ENCODE measurements around the gene WDR59. TPM values are rescaled to one million over a fixed set of nuclear protein-coding genes. Genes with fewer than 3 reads are reported as not detected.
"Not testable (repeated sequence)": the region's sequence is repeated elsewhere in the genome, so short reads cannot be mapped to it uniquely, and the experiment has no call there.

Gene WDR59
- total RNA-seq, 1 donor from 2014 or later = 48.8 TPM

DNA sequence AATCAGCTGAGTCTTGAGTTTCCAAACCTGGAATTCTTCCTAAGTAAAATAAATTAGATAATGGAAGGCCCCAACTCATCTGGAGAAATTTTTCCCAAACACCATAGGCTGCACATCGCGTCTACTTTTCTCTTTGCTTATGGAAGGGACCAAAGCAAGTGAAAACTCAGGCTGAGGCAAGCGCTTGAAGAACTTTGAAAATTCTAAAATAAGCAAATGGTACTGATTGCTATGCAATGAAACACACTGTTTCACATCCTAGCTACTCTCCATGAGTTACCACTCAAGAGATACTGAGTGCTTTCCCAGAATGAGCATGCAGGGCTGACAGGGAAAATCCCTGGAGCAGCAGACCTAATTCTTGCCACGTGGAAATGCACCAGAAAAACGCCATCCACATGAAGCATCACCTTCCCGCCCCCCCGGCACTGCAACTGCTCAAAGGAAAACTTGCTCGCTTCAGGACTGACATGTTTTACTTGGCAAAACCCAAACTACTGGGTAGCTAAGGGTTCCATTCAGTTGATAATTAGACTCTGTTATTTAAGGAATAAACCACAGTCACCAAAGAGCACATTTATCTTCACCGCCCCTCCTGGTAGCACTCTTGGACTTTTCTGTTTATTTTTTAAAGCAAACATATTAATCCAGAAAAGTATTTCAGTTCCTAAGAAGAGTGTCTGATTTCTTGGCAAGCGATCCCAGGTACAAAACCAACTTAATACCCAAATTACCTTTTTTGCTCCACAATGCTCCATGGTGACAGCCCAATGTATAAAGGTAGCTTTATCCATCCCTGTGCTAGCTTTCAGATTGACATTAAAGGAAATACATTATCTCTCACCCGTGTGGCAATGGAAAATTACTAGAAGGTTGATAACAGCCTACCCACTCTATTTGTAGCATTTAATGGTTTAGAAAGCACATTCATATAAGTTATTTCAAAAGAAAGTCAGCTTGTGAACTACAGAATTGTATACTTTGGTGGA is 62.5 kb downstream of the WDR59 start:
- intact Hi-C loops (cut with DNase I) = no loop called here
- DNase-seq (ENCODE audit: low spot score) = no peak

GRCh38 chr16:74921051-74921450 is 63.9 kb downstream of the WDR59 start:
- intact Hi-C loops (cut with DNase I) = no loop called here
- DNase-seq (ENCODE audit: low spot score) = no peak

DNA sequence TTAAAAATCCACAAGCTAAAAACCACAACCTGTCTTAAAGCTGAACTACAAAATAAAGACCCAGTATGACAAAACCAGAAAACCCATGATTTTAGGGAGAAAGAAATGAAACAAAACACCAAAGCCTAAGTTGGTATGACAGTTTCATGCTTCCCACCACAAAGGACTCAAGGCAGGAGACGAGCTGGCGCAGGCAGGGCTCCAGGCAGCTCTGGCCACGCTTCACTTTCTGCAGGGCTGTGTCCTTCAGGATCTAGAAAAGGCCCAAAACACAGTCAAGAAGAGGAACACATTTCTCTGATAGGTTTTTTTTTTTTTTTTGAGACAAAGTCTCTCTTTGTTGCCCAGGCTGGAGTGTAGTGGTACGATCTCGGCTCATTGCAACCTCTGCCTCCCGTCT is 75.3 kb downstream of the WDR59 start:
- no peak for DNase-seq (ENCODE audit: low spot score)
- intact Hi-C loops (cut with DNase I) = no loop called here

DNA sequence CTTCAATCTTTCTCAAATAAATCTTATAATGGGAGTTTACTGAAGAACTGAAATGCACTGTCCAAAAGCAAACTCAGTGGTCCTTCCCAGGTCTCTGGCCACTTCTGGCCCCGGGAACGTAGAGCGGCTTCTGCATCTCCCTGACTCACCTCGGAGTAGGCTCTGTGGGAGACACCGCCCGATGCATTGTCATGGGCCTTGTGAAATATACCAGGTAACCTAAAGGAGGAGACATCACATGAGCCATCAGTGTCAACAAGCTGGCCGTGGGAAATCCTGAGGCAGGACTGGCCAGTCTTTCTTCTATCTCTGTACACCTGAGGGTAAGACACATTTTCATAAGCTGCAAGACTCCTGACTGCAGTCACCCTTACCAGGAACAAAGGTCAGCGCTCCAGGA is 76.2 kb downstream of the WDR59 start:
- intact Hi-C loops (cut with DNase I) = not testable (repeated sequence)

GRCh38 chr16:74903901-74904678 is 80.8 kb downstream of the WDR59 start:
- no peak for DNase-seq (ENCODE audit: low spot score)
- intact Hi-C loops (cut with DNase I) = loop anchor here (2.0 kb wide), 1 partner anchor 207 kb away; no protein-coding TSS in a partner anchor

More for the DNA sequence above, 76.2 kb downstream of the WDR59 start:
- DNase-seq (ENCODE audit: low spot score) = not testable (repeated sequence)

DNA sequence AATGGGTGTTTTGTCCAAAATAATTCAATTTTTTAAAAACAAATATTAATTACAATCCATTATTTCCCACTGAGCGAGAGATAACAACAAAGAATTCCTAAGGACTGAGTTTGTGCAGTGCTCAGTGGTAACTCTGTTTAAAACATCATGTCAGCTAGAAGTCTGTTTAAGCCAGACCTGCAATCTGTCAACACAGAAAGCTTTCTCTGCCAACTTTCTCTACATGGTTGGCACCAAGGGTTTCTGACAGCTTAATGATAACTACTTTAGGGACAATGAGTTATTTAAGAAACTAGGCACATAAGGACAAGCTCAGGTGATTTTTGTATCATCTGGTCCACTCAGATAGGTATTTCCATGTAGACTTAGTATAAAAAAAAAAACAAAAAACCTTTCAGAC is 81.8 kb downstream of the WDR59 start:
- intact Hi-C loops (cut with DNase I) = loop anchor here (2.0 kb wide), 1 partner anchor 208 kb away; no protein-coding TSS in a partner anchor
- no peak for DNase-seq (ENCODE audit: low spot score)

DNA sequence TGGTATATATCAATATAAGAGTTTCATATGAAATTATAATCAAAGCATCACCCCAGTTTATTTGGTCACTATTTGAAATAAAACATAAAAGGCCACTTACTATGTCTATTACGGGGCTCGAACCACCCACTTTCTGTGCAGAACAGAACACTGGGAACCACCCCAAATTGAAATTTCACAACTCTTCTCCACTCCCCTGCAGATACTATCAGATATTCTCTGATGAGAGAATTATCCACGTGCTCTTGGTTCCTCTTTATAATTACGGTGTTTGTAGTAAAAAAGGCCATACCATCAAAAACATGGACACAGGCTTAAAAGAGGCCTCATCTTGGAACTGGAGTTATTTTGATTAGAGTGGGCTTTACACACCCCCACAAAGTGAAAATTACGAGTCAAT is 82.8 kb downstream of the WDR59 start:
- intact Hi-C loops (cut with DNase I) = loop anchor here (2.0 kb wide), 1 partner anchor 209 kb away; no protein-coding TSS in a partner anchor
- no peak for DNase-seq (ENCODE audit: low spot score)

DNA sequence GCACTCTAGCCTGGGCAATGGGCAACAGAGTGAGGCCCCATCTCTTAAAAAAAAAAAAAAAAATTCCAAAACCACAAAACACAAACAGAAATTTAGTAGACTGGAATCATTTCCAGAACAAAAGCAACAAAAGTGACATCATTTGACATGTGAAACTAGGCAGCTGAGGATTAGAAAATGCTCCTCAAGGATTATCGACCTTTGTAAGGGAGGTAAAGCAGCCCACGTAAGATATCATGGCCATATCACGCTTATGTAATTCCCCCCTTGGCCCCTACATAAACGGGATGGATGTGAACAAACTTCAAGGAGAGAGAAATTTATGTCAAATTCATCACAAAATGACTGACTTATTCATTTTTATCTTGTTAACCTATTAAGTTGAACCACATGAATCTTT is 83.3 kb downstream of the WDR59 start:
- intact Hi-C loops (cut with DNase I) = loop anchor here (2.0 kb wide), 1 partner anchor 209 kb away; no protein-coding TSS in a partner anchor
- no peak for DNase-seq (ENCODE audit: low spot score)

- intact Hi-C loops (cut with DNase I) = loop anchor here (5.0 kb wide), 1 partner anchor 97 kb away; the partner anchor contains the start of gene ZNRF1
- DNase-seq (ENCODE audit: low spot score) = no peak
Observed at GRCh38 chr16:74899816-74900215, 85.1 kb downstream of the WDR59 start.

DNA sequence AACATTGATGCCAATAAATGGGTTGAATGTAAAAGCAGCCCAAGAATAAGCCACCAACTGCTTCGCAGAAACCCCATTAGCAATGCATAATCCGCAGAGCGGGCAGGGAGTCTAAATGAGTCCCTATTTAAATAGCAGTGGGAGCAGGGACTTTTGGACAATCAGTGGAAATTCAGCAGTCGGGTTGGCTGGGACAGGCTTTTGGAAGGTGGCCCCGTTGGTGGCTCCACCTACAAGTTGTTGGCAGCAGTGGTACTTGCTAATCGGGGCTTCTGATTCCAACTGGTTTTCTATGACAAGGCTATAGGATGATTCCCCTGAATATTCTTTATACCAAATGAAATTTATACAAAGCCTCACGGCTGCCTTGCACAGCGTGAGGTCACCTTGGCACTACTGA is 86.3 kb downstream of the WDR59 start:
- intact Hi-C loops (cut with DNase I) = loop anchor here (5.0 kb wide), 1 partner anchor 99 kb away; the partner anchor contains the start of gene ZNRF1
- no peak for DNase-seq (ENCODE audit: low spot score)

DNA sequence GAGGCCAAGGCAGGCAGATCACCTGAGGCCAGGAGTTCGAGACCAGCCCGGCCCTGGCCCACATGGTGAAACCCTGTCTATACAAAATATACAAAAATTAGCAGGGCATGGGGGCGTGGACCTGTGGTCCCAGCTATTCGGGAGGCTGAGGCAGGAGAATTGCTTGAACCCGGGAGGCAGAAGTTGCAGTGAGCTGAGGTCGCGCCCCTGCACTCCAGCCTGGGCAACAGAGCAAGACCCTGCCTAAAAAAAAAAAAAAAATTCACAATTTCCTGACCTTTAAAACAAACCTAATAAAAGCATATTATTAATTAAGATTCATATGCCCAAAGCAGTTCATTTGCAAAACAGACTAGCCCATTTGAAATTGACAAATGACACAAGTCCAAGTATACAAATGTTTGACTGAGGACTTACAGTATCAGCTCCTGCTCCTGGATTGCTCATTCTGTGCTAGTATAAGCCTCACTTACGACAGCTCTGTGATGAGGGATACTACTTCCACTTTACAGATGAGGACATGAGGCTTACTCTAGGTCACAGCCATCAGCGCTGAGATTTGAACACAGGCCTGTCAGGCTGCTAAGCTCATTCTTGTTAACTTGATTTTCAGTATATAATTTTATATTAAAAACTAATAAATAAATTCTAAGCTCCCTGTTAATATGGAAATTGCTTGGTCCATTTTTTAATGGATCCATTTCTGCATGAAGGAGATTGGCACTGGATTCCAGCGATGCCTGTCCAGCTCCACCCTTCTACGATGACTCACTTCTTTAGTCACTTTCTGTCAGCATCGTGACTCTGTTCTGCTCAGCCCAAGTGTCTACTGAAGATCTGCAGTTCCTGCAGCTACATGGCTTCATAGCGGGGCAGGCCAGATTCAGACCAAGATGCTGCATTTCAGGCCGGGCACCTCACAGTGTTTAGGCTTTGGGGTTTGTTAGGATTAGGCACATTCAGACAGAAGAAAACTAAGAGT is 88.2 kb downstream of the WDR59 start:
- DNase-seq (ENCODE audit: low spot score) = no peak
- intact Hi-C loops (cut with DNase I) = loop anchor here (5.0 kb wide), 1 partner anchor 101 kb away; the partner anchor contains the start of gene ZNRF1

DNA sequence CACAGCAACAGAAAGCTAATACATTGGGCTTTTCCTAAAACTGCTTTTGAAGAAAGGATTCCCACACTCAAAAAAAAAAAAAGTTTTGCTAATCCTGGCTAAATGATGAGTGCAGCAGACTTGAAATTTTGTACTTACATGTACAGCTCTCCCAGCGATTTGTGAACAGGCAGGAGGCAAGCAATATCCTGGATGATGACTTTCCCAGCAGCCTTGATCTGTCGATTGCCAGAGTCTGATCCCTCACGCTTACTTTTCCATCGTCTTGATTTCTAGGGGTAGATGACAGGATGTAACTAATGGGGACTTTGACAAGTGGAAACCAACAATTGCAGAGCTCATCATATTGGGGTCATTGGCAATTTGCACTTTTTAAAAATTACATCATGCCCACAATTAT is 91.4 kb downstream of the WDR59 start:
- intact Hi-C loops (cut with DNase I) = no loop called here
- no peak for DNase-seq (ENCODE audit: low spot score)

DNA sequence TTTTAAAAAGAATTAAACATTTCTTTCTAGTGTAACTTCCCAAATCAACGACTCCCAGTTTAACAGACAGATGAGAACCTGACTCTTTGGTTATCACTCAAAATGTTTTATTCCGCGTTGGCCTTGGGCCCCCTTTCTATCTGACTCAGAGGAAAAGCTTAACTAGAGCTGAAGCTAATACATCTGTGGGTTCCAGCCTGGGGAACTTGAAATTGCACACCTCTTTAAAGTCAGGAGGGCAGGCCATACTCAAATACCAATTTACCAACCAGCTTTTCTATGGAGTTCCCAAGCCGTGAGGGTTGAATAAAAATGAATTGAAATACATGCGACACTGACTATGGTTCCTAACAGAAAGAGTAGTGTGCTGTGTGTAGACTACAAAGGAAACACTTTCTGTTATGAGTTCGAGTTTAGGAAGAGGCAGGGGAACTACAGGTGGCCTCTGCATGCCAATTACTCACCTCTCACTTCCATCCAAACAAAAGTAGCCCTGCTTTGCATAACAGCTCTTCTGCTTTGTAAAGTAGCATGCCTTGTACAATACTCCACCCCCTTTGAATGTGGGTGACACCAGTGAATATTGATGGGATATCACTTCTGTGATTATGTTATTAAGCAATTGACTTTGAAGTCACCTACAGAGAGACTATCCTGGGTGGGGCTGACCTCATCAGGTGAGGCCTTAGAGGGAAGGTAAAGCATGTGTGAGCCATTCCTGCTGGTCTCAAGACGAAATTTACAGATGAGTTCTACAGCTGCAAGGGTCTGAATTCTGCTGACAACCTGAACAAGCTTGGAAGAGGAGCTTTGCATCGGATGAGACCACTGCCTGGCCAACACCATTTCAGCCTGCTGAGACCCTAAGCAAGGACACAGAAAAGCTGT is 92.1 kb downstream of the WDR59 start:
- intact Hi-C loops (cut with DNase I) = no loop called here
- DNase-seq (ENCODE audit: low spot score) = no peak

GRCh38 chr16:74888888-74889287 is 96.0 kb downstream of the WDR59 start:
- intact Hi-C loops (cut with DNase I) = no loop called here
- no peak for DNase-seq (ENCODE audit: low spot score)

- no peak for DNase-seq (ENCODE audit: low spot score)
- intact Hi-C loops (cut with DNase I) = no loop called here
Observed at GRCh38 chr16:74888232-74888862, 96.6 kb downstream of the WDR59 start.

DNA sequence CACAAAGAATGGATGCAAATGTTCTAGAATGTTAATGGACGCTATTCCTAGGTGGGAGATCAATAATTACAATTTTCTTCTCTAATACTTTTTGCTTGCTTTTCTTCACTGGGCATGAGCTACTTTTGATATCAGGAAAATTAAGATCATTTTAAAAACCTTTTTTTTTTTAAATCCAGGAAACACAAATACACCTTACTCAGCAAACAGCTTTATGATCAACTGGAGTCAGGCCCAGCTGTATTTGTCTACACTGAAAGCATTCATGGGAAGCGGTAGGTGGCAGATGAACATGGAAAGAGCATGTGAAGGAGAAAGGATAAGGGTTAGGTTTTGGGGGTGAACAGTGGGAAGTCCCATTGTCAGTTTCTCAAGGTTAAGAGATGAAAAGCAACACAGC is 97.8 kb downstream of the WDR59 start:
- DNase-seq (ENCODE audit: low spot score) = no peak
- intact Hi-C loops (cut with DNase I) = no loop called here

- intact Hi-C loops (cut with DNase I) = loop anchor here (5.0 kb wide), 1 partner anchor 235 kb away; no protein-coding TSS in a partner anchor
- DNase-seq (ENCODE audit: low spot score) = no peak
Observed at GRCh38 chr16:74877706-74878105, 107.2 kb downstream of the WDR59 start.
